Measurements from ENCODE around the gene DRC1.

DNA sequence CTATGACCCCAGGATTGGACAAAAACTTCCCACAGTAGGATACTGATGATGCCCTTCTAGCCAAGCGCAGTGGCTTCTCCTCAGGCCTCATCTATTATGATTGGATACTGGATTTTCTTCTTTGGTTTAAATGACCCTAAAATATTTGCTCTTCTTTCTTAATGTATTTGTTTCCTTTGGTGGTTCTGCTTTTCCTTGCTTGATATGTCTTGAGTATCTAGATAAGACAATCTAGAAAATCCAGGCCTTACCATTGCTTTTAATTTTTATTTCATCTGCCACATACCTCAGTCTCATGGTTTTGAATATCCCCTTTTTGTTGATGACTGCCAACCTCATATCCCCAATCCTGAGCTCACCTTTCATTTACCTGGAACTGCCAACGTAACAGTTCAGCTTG is 40.6 kb downstream of the DRC1 start:
- TF ChIP-seq, protein P1, sequence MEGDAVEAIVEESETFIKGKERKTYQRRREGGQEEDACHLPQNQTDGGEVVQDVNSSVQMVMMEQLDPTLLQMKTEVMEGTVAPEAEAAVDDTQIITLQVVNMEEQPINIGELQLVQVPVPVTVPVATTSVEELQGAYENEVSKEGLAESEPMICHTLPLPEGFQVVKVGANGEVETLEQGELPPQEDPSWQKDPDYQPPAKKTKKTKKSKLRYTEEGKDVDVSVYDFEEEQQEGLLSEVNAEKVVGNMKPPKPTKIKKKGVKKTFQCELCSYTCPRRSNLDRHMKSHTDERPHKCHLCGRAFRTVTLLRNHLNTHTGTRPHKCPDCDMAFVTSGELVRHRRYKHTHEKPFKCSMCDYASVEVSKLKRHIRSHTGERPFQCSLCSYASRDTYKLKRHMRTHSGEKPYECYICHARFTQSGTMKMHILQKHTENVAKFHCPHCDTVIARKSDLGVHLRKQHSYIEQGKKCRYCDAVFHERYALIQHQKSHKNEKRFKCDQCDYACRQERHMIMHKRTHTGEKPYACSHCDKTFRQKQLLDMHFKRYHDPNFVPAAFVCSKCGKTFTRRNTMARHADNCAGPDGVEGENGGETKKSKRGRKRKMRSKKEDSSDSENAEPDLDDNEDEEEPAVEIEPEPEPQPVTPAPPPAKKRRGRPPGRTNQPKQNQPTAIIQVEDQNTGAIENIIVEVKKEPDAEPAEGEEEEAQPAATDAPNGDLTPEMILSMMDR (conservative IDR thresholded peaks at IDR 0.05; ENCODE audit: low read depth, low read length), result no peak
- TF ChIP-seq POLR2A (IDR thresholded peaks at IDR 0.05; ENCODE audit: low read depth, low read length) (no peak), SMC3 (IDR thresholded peaks at IDR 0.05; ENCODE audit: low read depth, low read length) (no peak), CEBPB (IDR thresholded peaks at IDR 0.05; ENCODE audit: low read depth, low read length) (no peak), MAFK (IDR thresholded peaks at IDR 0.05; ENCODE audit: low read depth, low read length) (no peak)
